Activated T-helper 2 cell treated with anti-CD3 and anti-CD28 coated beads, Interferon-gamma antibody, Interleukin-2, Interleukin-4, amounts not matched to agents 10 μg/mL and 5 μg/mL and 100 μg/mL, durations not matched to agents 14 hours and 24 hours and 36 hours (primary cell): ENCODE data around the gene ZNF385C. TPM values are rescaled to one million over a fixed set of nuclear protein-coding genes. Genes with fewer than 3 reads are reported as not detected.
"Not testable (repeated sequence)": the region's sequence is repeated elsewhere in the genome, so short reads cannot be mapped to it uniquely, and the experiment has no call there.

ENCODE experiments used
- DNase-seq: peaks from one replicate; pipeline ENCODE4 v3.0.0; 2021; ENCODE audit warnings: low spot score
- H3K27ac Mint-ChIP-seq: one replicate; pipeline ENCODE4 v1.8.0; 2021; ENCODE audit warnings: mixed read lengths
- H3K27me3 Mint-ChIP-seq: one replicate; pipeline ENCODE4 v1.8.0; 2021; ENCODE audit warnings: low read depth, mixed read lengths
- H3K36me3 Mint-ChIP-seq: one replicate; pipeline ENCODE4 v1.8.0; 2021; ENCODE audit warnings: low read depth, mixed read lengths
- H3K4me1 Mint-ChIP-seq: one replicate; pipeline ENCODE4 v1.8.0; 2021; ENCODE audit warnings: low read depth, mixed read lengths
- H3K4me3 Mint-ChIP-seq: one replicate; pipeline ENCODE4 v1.8.0; 2021; ENCODE audit warnings: low read depth, mild to moderate bottlenecking, moderate library complexity, mixed read lengths
- H3K9me3 Mint-ChIP-seq: one replicate; pipeline ENCODE4 v1.8.0; 2021; ENCODE audit warnings: mixed read lengths
- intact Hi-C: fragments of 100-400 bp; cut with micrococcal nuclease; formaldehyde crosslinking; loops from one replicate; pipeline ENCODE4 v1.15.1; 2023
- total RNA-seq: library from RNA; stranded (reverse); gene quantifications from 2 replicates; pipeline ENCODE4 v1.2.3, GENCODE V29; 2022

ZNF385C gene
- total RNA-seq, 1 donor from 2014 or later: 0.16 TPM

DNA sequence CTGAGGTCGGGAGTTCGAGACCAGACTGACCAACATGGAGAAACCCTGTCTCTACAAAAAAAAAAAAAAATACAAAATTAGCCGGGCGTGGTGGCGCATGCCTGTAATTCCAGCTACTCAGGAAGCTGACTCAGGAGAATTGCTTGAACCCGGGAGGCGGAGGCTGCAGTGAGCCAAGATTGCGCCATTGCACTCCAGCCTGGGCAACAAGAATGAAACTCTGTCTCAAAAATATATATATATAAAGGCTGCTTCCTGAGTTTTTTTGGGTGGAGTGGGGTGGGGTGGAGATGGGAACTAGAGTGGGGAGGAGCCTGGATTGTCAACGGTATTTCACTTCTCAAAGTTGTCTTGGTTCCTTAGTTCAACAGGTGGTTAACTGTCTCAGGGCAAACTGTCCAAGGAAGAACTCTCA, 88.0 kb downstream of the ZNF385C start:
- Mint-ChIP-seq H3K36me3 (peaks cover 23% of the 10 kb centered on the region), H3K4me1 (peaks cover 27% of the 10 kb centered on the region)
- H3K9me3 Mint-ChIP-seq, H3K27ac Mint-ChIP-seq, DNase-seq, H3K4me3 Mint-ChIP-seq, H3K27me3 Mint-ChIP-seq: not testable (repeated sequence)
- intact Hi-C loops: loop anchor here (10.0 kb wide), 1 partner anchor 145 kb away; the partner anchor contains the start of gene KLHL11

DNA sequence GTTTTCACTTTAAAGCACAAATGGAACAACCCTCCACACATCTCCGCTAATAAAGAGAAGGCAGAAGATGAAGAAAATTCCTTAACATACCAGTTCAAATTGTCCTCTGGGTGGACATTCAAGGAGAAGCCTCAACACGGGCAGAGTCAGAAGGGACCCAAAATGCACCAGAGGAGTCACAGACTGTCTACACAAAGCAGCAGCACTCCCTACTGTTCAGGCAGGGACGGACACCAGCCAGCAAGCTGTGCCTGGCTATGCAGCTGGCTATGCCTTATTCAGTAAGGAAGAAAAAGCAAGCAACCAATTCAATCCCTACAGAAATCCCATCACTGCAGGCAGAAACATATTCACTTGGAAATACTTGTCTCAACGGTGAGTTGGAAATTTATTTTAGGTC, 89.1 kb downstream of the ZNF385C start:
- peak overlapping the region; percentile 22 for H3K27ac Mint-ChIP-seq
- H3K27me3 Mint-ChIP-seq: no peaks in the 10 kb centered on the region
- intact Hi-C loops: no loop called here
- H3K36me3 Mint-ChIP-seq: peaks cover 24% of the 10 kb centered on the region
- H3K9me3 Mint-ChIP-seq: no peaks in the 10 kb centered on the region
- H3K4me1 Mint-ChIP-seq: peaks cover 25% of the 10 kb centered on the region
- H3K4me3 Mint-ChIP-seq: no peak overlapping the region
- no peak for DNase-seq

DNA sequence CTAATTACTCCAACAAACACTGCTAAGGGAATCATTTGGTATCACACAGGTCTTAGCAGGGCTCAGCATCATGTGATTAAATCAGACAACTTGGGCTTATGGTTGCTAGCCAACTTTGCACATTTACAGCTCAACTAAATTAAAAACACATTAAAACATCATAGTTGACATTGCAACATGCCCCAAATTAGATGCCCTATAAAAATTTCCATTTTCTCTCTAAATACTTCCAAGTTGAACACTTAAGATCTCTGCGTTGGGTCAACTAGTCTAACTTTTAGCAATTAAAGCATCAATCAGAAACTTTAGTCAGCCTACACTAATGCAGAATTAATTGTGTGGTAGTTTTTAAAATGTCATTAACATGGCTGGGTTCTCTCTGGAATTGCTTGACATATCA, 93.1 kb downstream of the ZNF385C start:
- DNase-seq: no peak
- no peak overlapping the region for H3K4me3 Mint-ChIP-seq
- intact Hi-C loops: no loop called here
- no peaks in the 10 kb centered on the region for H3K27me3 Mint-ChIP-seq
- H3K4me1 Mint-ChIP-seq: peaks cover 12% of the 10 kb centered on the region
- peaks cover 41% of the 10 kb centered on the region for H3K36me3 Mint-ChIP-seq
- H3K9me3 Mint-ChIP-seq: no peaks in the 10 kb centered on the region
- no peak overlapping the region for H3K27ac Mint-ChIP-seq

GRCh38 chr17:42002792-42003301, 95.4 kb downstream of the ZNF385C start:
- Mint-ChIP-seq H3K4me1 (peaks cover 12% of the 10 kb centered on the region), H3K4me3 (no peak overlapping the region), H3K27ac (no peak overlapping the region)

DNA sequence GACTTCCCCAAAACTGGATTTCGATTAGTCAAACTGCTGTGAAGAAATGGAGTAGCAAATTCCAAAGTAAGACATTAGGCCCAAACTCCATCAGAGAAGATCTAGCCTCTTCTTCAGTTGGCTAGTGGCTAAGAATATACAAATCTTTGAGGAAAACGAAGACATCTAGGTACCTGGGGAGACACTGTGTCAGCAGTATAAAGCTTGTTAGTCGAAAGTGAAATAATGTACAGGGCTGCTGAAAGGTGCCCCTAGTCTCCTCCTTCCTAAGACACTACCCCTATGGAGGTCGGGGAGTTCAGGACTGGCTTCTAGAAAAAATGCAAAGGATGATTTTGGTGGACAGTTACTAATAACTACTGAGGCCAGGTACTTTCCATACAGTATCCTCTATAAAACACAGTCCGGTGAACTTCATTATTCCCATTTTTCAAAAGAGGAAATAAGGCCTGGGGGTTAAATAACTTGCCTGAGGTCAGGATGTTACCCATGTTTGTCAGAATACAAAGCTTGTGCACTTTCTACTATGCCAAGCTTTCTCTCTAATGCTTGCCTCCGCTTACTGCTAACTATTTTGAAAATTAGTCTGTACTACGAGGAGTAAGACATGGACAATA, 96.0 kb downstream of the ZNF385C start:
- no peak for DNase-seq
- Mint-ChIP-seq H3K27ac (no peak overlapping the region), H3K4me1 (peaks cover 12% of the 10 kb centered on the region), H3K9me3 (no peaks in the 10 kb centered on the region), H3K36me3 (peaks cover 45% of the 10 kb centered on the region), H3K4me3 (no peak overlapping the region), H3K27me3 (no peaks in the 10 kb centered on the region)
- intact Hi-C loops: no loop called here

More at GRCh38 chr17:42002792-42003301, 95.4 kb downstream of the ZNF385C start:
- no peaks in the 10 kb centered on the region for H3K9me3 Mint-ChIP-seq
- no peak for DNase-seq
- no peaks in the 10 kb centered on the region for H3K27me3 Mint-ChIP-seq
- H3K36me3 Mint-ChIP-seq: peaks cover 42% of the 10 kb centered on the region
- intact Hi-C loops: no loop called here

DNA sequence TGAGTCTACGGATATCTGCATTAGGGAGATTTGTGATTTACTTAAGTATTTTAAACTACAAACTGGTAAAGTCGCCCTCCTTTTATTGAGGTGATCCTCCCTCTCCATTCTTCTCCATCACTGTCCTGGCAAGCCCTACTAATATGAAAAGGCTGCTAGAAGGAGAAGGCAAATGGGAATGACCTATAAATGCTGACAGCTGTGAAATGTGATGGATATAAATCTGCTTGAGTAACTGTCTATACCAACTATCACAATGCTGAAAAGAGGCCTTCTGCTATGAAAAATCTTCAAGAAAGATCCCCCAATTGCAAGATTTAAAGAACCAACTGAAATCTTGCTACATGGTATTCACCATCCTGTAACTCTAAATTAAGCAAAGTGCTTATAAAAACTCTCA, 96.5 kb downstream of the ZNF385C start:
- H3K36me3 Mint-ChIP-seq: peaks cover 49% of the 10 kb centered on the region
- H3K27me3 Mint-ChIP-seq: no peaks in the 10 kb centered on the region
- no peaks in the 10 kb centered on the region for H3K9me3 Mint-ChIP-seq
- intact Hi-C loops: no loop called here
- H3K4me1 Mint-ChIP-seq: peaks cover 9% of the 10 kb centered on the region
- no peak overlapping the region for H3K4me3 Mint-ChIP-seq
- no peak for DNase-seq
- no peak overlapping the region for H3K27ac Mint-ChIP-seq

DNA sequence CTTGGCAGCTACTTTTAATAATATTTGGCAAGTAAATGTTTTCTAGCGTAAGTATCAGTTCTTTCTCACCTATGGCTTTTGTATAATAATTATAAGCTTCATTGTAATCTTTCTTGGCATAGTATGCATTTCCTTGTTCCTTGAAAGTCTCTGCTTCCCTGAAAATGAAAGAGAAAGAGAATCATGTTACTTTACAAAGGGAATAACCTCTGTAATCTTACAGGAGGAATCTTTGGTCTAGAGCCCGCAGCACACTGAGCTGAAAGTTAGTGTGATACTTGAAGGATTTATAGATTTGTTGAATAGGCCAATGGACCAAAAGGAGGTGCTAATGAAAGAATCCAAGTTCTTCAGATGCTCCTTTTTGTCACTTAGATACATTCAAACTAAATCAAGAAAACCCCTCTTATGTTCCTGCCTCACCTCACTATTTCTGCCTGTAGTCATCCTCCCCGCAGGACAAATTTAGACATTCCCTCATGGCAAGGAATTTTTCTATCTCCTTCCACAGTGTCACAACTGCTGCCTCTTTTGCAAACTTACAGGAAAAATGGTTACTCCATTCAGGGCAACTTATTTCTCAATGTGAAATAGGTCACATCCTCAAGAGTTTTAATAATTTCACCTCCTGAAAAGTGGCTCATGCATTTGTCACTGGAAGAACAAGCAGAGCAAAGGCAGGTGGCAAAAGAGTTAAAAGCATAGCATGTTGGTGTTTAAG, 97.7 kb downstream of the ZNF385C start:
- Mint-ChIP-seq H3K27ac (no peak overlapping the region), H3K4me3 (no peak overlapping the region), H3K4me1 (peaks cover 13% of the 10 kb centered on the region), H3K27me3 (no peaks in the 10 kb centered on the region), H3K9me3 (no peaks in the 10 kb centered on the region), H3K36me3 (peaks cover 60% of the 10 kb centered on the region)
- DNase-seq: no peak
- intact Hi-C loops: no loop called here

- intact Hi-C loops: no loop called here
- Mint-ChIP-seq H3K4me3 (no peak overlapping the region), H3K9me3 (no peaks in the 10 kb centered on the region), H3K4me1 (peaks cover 11% of the 10 kb centered on the region), H3K27ac (no peak overlapping the region), H3K27me3 (no peaks in the 10 kb centered on the region), H3K36me3 (peaks cover 71% of the 10 kb centered on the region)
- DNase-seq: no peak
Measured at GRCh38 chr17:41998497-41998896, 99.8 kb downstream of the ZNF385C start.

- H3K36me3 Mint-ChIP-seq: peaks cover 75% of the 10 kb centered on the region
- no peaks in the 10 kb centered on the region for H3K27me3 Mint-ChIP-seq
- no peak overlapping the region for H3K4me3 Mint-ChIP-seq
- no peaks in the 10 kb centered on the region for H3K9me3 Mint-ChIP-seq
- H3K4me1 Mint-ChIP-seq: peaks cover 4% of the 10 kb centered on the region
- H3K27ac Mint-ChIP-seq: no peak overlapping the region
- DNase-seq: no peak
- intact Hi-C loops: no loop called here
Measured at GRCh38 chr17:41996855-41997164, 101.5 kb downstream of the ZNF385C start.

GRCh38 chr17:41992576-41992975, 105.7 kb downstream of the ZNF385C start:
- DNase-seq: no peak
- intact Hi-C loops: no loop called here
- no peaks in the 10 kb centered on the region for H3K9me3 Mint-ChIP-seq

DNA sequence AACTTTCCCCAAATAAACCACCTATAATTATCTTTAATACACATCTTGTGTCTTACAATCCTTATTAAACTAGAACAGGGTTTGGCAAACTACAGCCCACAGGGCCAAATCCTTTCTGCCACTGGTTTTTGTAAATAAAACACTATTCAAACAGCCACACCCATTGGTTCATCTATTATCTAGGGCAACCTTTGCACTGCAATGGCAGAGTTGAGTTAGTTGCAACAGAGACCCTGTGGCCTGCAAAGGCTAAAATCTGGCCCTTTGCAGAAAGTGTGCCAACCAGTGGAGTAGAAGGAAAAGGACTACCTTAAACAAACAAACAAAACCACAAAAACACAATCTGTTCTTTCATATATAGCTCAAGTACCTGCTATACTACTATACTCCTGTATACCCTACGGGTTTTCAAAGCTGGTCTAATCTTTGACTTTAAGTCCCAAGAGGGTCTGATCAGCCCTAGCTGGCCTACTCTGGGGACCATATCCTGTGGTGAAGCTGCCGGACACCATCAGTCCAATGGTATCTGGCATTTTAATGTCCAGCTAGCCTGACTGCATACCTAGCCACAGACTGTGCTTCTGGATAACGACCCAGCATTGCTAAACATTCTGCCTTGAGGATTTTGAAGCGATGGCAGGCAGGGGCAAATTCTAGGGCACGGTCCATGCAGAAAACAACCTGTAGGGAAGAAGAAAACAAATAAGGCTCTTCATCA, 108.4 kb downstream of the ZNF385C start:
- Mint-ChIP-seq H3K4me1 (no peaks in the 10 kb centered on the region), H3K27me3 (no peaks in the 10 kb centered on the region), H3K4me3 (no peak overlapping the region), H3K27ac (no peak overlapping the region), H3K36me3 (peaks cover 80% of the 10 kb centered on the region), H3K9me3 (no peaks in the 10 kb centered on the region)
- no peak for DNase-seq
- intact Hi-C loops: no loop called here

More at GRCh38 chr17:41992576-41992975, 105.7 kb downstream of the ZNF385C start:
- peaks cover 80% of the 10 kb centered on the region for H3K36me3 Mint-ChIP-seq
- no peaks in the 10 kb centered on the region for H3K27me3 Mint-ChIP-seq
- H3K4me3 Mint-ChIP-seq: no peak overlapping the region
- no peak overlapping the region for H3K27ac Mint-ChIP-seq
- peaks cover 4% of the 10 kb centered on the region for H3K4me1 Mint-ChIP-seq

DNA sequence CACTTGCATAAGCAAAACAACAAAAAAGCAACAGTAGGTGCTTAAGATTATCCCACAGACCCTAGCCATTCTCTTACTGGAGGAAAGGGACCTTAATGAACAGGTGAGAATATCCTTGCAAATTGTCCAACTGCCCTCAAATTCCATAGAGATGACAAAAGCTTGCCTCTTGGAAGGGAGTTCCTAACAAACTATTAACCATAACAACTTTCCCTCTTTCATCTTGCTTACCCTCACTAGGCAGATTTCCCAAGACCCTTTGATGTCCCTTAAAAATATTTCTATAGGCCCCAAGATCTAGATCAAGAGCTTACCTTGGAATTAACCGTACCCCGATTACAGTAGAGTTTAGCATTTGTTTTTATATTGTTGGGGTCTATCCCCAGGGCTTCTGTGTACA, 109.9 kb downstream of the ZNF385C start:
- Mint-ChIP-seq H3K36me3 (peaks cover 76% of the 10 kb centered on the region), H3K4me3 (no peak overlapping the region)

DNA sequence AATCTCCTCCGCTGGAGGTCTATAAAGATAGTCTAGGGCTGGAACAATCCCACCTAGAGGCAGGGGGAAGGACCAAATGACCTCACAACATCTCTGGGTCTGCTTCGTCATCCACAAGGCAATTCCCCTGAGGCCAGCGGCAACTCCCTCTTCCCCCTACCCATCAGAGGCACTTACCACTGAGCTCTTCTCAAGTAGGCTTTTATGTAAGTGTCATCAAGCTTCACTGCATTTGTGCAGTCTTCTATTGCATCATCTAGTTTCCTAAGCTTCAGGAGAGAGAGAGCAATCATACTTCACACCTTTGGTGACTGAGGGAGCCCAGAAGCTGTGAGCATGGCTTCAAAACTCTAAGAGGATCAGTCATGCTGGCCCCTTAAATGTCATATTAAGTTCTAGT, 110.6 kb downstream of the ZNF385C start:
- Mint-ChIP-seq H3K4me3 (no peak overlapping the region), H3K36me3 (peaks cover 75% of the 10 kb centered on the region), H3K27me3 (no peaks in the 10 kb centered on the region), H3K9me3 (no peaks in the 10 kb centered on the region), H3K4me1 (no peaks in the 10 kb centered on the region), H3K27ac (no peak overlapping the region)
- DNase-seq: no peak
- intact Hi-C loops: no loop called here

More for the DNA sequence above, 109.9 kb downstream of the ZNF385C start:
- H3K27ac Mint-ChIP-seq: no peak overlapping the region
- intact Hi-C loops: no loop called here
- no peaks in the 10 kb centered on the region for H3K4me1 Mint-ChIP-seq
- DNase-seq: no peak
- no peaks in the 10 kb centered on the region for H3K9me3 Mint-ChIP-seq
- H3K27me3 Mint-ChIP-seq: no peaks in the 10 kb centered on the region
